Left kidney (tissue), 2 donors: ENCODE measurements around the gene KHK. TPM values are rescaled to one million over a fixed set of nuclear protein-coding genes. Genes with fewer than 3 reads are reported as not detected.
"Not testable (repeated sequence)": the region's sequence is repeated elsewhere in the genome, so short reads cannot be mapped to it uniquely, and the experiment has no call there.

Source experiments
- DNase-seq: peaks from one replicate; pipeline ENCODE4 v3.0.0-alpha.2; 2013
- polyA plus RNA-seq: library from polyadenylated mRNA; unstranded; fragments of 120-200 nt; gene quantifications from one replicate; pipeline ENCODE4 v1.2.1, GENCODE V29; 2013; ENCODE audit not compliant: insufficient read length

KHK gene
- polyA plus RNA-seq, 1 donor = 47.9 TPM

GRCh38 chr2:27095745-27096651, 9.4 kb downstream of the KHK start:
- no peak for DNase-seq

- DNase-seq = no peak
Measured at GRCh38 chr2:27096748-27097297, 10.3 kb downstream of the KHK start.

- DNase-seq = no peak
Measured at GRCh38 chr2:27097341-27097740, 10.8 kb downstream of the KHK start.

GRCh38 chr2:27099334-27099955, 12.9 kb downstream of the KHK start:
- DNase-seq = no peak

- DNase-seq = no peak
Measured at GRCh38 chr2:27100036-27100435, 13.5 kb downstream of the KHK start.

GRCh38 chr2:27102329-27102728, 15.8 kb downstream of the KHK start:
- DNase-seq = no peak

- no peak for DNase-seq
Measured at GRCh38 chr2:27105981-27106380, 19.4 kb downstream of the KHK start.

GRCh38 chr2:27108221-27108620, 21.6 kb downstream of the KHK start:
- DNase-seq = no peak

GRCh38 chr2:27109083-27109482, 22.5 kb downstream of the KHK start:
- DNase-seq = no peak

GRCh38 chr2:27110603-27111352, 24.2 kb downstream of the KHK start:
- not testable (repeated sequence) for DNase-seq

GRCh38 chr2:27111392-27112078, 25.0 kb downstream of the KHK start:
- DNase-seq = not testable (repeated sequence)

GRCh38 chr2:27115519-27115918, 28.9 kb downstream of the KHK start:
- DNase-seq = no peak

- DNase-seq = no peak
Measured at GRCh38 chr2:27117995-27118524, 31.5 kb downstream of the KHK start.

- no peak for DNase-seq
Measured at GRCh38 chr2:27118525-27119329, 32.2 kb downstream of the KHK start, which contains the start of gene CGREF1. Gene CGREF1 (minus strand): TSS chr2:27119128. CDS start chr2:27104366, 14,762 bp downstream.

- not testable (repeated sequence) for DNase-seq
Measured at GRCh38 chr2:27119330-27119670, 32.7 kb downstream of the KHK start.

GRCh38 chr2:27121906-27122305, 35.3 kb downstream of the KHK start:
- no peak for DNase-seq

- DNase-seq = no peak
Measured at GRCh38 chr2:27122791-27123190, 36.2 kb downstream of the KHK start.

- DNase-seq = peak; percentile 25
Measured at GRCh38 chr2:27123302-27124150, 37.0 kb downstream of the KHK start, which contains the start of gene ABHD1. Gene ABHD1 (plus strand): TSS chr2:27123815. CDS start chr2:27123949, 134 bp downstream.

- DNase-seq = no peak
Measured at GRCh38 chr2:27125104-27125503, 38.5 kb downstream of the KHK start.
